Astrocyte (in vitro differentiated cells and primary cell): ENCODE results near the gene SUN3. TPM values are rescaled to one million over a fixed set of nuclear protein-coding genes. Genes with fewer than 3 reads are reported as not detected.

Experiments
- DNase-seq: peaks from one replicate; pipeline ENCODE4 v3.0.0-alpha.2; 2010; ENCODE audit warnings: low read depth
- FAIRE-seq: peaks from 2 replicates; lab custom pipeline; 2011; peaks lifted over from hg19 to GRCh38; lab: Jason Lieb, UNC
- H2AFZ ChIP-seq: 2 replicates; pipeline ENCODE4 v1.6.0; 2012; ENCODE audit warnings: low read depth, low read length, inconsistent platforms
- H3K27ac ChIP-seq: 2 replicates; pipeline ENCODE4 v1.5.1; 2011; ENCODE audit warnings: low read depth, low read length, inconsistent platforms
- H3K27me3 ChIP-seq: 2 replicates; pipeline ENCODE4 v1.6.0; 2011; ENCODE audit warnings: low read length, inconsistent platforms; ENCODE audit not compliant: insufficient read depth
- H3K36me3 ChIP-seq: 2 replicates; pipeline ENCODE4 v1.5.1; 2011; ENCODE audit warnings: low read length, inconsistent platforms; ENCODE audit not compliant: insufficient read depth
- H3K4me1 ChIP-seq: 2 replicates; pipeline ENCODE4 v1.5.1; 2011; ENCODE audit warnings: low read length, inconsistent platforms; ENCODE audit not compliant: insufficient read depth
- H3K4me2 ChIP-seq: 2 replicates; pipeline ENCODE4 v1.6.0; 2012; ENCODE audit warnings: low read length, inconsistent platforms
- H3K4me3 ChIP-seq: 2 replicates; pipeline ENCODE4 v1.5.1; 2011; ENCODE audit warnings: low read depth, mild to moderate bottlenecking, low read length, inconsistent platforms; ENCODE audit not compliant: insufficient read depth
- H3K79me2 ChIP-seq: 2 replicates; pipeline ENCODE4 v1.6.0; 2012; ENCODE audit warnings: mild to moderate bottlenecking, low read length, inconsistent platforms; ENCODE audit not compliant: insufficient read depth
- H3K9ac ChIP-seq: 2 replicates; pipeline ENCODE4 v1.6.0; 2012; ENCODE audit warnings: mild to moderate bottlenecking, low read length, inconsistent platforms
- H3K9me3 ChIP-seq: 2 replicates; pipeline ENCODE4 v1.5.1; 2012; ENCODE audit warnings: low read depth, mild to moderate bottlenecking, low read length, inconsistent platforms; ENCODE audit not compliant: insufficient read depth
- H4K20me1 ChIP-seq: 2 replicates; pipeline ENCODE4 v1.6.0; 2012; ENCODE audit warnings: low read length, inconsistent platforms; ENCODE audit not compliant: insufficient read depth
- H3K27ac Mint-ChIP-seq: one replicate; pipeline ENCODE4 v1.8.0; 2021; ENCODE audit warnings: mild to moderate bottlenecking, mixed read lengths; ENCODE audit not compliant: unreplicated experiment
- H3K27me3 Mint-ChIP-seq: one replicate; pipeline ENCODE4 v1.8.0; 2021; ENCODE audit warnings: low read depth, mixed read lengths; ENCODE audit not compliant: unreplicated experiment
- H3K36me3 Mint-ChIP-seq: one replicate; pipeline ENCODE4 v1.8.0; 2021; ENCODE audit warnings: low read depth, mixed read lengths; ENCODE audit not compliant: unreplicated experiment
- H3K4me1 Mint-ChIP-seq: one replicate; pipeline ENCODE4 v1.8.0; 2021; ENCODE audit warnings: low read depth, mixed read lengths; ENCODE audit not compliant: unreplicated experiment
- H3K4me3 Mint-ChIP-seq: one replicate; pipeline ENCODE4 v1.8.0; 2021; ENCODE audit warnings: mild to moderate bottlenecking, moderate library complexity, mixed read lengths; ENCODE audit not compliant: unreplicated experiment
- H3K9me3 Mint-ChIP-seq: one replicate; pipeline ENCODE4 v1.8.0; 2021; ENCODE audit warnings: mild to moderate bottlenecking, mixed read lengths; ENCODE audit not compliant: unreplicated experiment
- EZH2 ChIP-seq: IDR thresholded peaks from 2 replicates; pipeline ENCODE4 v1.6.1; 2012; ENCODE audit warnings: mild to moderate bottlenecking, low read length, inconsistent platforms; ENCODE audit not compliant: insufficient read depth
- total RNA-seq: library from RNA; stranded (reverse); gene quantifications from 2 replicates; pipeline ENCODE4 v1.2.1, GENCODE V29; 2021
- TF ChIP-seq, protein P1 (sequence below): IDR thresholded peaks from 2 replicates; pipeline ENCODE4 v1.5.1; 2011; ENCODE audit warnings: low read depth, mild to moderate bottlenecking, inconsistent platforms, low read length, moderate library complexity; ENCODE audit not compliant: insufficient read depth

SUN3 gene
- total RNA-seq, 1 donor from 2014 or later = not detected

DNA sequence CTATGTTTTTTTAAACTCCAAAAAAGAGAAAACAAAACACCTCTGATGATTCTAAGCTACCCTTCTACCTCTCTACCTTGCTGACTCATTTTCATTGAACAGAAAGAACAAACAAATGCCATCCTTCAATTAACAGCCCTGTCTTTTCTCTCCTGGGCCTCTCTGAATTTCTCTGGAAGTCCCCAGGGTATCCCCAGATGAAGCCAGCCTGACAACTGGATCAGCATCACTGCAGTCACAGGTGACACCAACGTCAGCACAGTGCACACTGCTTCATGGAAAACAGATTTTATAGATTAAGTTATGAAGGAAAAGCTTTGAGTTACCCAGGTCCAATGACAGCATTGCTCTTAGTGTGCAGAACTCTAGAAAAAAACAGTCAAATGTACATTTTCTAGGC is 55.2 kb downstream of the SUN3 start:
- peaks cover 10% of the 10 kb centered on the region for H3K79me2 ChIP-seq
- Mint-ChIP-seq H3K27ac (no peak overlapping the region), H3K27me3 (no peaks in the 10 kb centered on the region), H3K9me3 (no peaks in the 10 kb centered on the region), H3K4me1 (peaks cover 10% of the 10 kb centered on the region), H3K36me3 (peaks cover 11% of the 10 kb centered on the region), H3K4me3 (no peak overlapping the region)
- TF ChIP-seq, protein P1, sequence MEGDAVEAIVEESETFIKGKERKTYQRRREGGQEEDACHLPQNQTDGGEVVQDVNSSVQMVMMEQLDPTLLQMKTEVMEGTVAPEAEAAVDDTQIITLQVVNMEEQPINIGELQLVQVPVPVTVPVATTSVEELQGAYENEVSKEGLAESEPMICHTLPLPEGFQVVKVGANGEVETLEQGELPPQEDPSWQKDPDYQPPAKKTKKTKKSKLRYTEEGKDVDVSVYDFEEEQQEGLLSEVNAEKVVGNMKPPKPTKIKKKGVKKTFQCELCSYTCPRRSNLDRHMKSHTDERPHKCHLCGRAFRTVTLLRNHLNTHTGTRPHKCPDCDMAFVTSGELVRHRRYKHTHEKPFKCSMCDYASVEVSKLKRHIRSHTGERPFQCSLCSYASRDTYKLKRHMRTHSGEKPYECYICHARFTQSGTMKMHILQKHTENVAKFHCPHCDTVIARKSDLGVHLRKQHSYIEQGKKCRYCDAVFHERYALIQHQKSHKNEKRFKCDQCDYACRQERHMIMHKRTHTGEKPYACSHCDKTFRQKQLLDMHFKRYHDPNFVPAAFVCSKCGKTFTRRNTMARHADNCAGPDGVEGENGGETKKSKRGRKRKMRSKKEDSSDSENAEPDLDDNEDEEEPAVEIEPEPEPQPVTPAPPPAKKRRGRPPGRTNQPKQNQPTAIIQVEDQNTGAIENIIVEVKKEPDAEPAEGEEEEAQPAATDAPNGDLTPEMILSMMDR = no peak
- TF ChIP-seq EZH2 = no peak
- peaks cover 48% of the 10 kb centered on the region for H3K36me3 ChIP-seq
- H3K9me3 ChIP-seq = no peaks in the 10 kb centered on the region
- H2AFZ ChIP-seq = no peak overlapping the region
- peaks cover 7% of the 10 kb centered on the region for H3K4me1 ChIP-seq
- H4K20me1 ChIP-seq = no peaks in the 10 kb centered on the region
- H3K4me3 ChIP-seq = no peak overlapping the region
- H3K27ac ChIP-seq = no peak overlapping the region
- H3K9ac ChIP-seq = no peak overlapping the region
- no peaks in the 10 kb centered on the region for H3K27me3 ChIP-seq
- no peak for FAIRE-seq
- no peak overlapping the region for H3K4me2 ChIP-seq
- DNase-seq = no peak

DNA sequence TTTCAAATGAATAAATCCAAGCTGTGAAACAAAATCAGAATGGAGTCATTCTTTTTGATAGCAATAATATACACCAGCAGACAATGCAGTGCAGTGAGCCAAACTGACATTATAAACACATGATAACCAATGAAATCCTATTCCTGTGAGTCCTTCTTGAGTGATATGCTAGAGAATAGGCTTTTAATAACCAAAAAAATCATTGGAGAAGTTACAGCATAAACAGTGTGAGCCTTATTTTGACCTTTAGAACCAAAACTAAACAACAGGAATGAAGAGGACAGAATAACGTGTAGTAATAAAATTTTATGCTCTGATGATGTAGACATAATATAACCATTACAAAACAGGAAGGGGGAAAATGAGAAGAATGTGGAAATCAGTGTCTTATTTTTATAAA is 58.1 kb downstream of the SUN3 start:
- peaks cover 3% of the 10 kb centered on the region for H4K20me1 ChIP-seq
- no peaks in the 10 kb centered on the region for H3K79me2 ChIP-seq
- no peak overlapping the region for H3K27ac ChIP-seq
- H3K4me3 ChIP-seq = no peak overlapping the region
- Mint-ChIP-seq H3K27ac (no peak overlapping the region), H3K36me3 (peaks cover 17% of the 10 kb centered on the region), H3K9me3 (no peaks in the 10 kb centered on the region), H3K4me1 (peaks cover 5% of the 10 kb centered on the region), H3K4me3 (no peak overlapping the region), H3K27me3 (no peaks in the 10 kb centered on the region)
- no peaks in the 10 kb centered on the region for H3K27me3 ChIP-seq
- H3K4me2 ChIP-seq = no peak overlapping the region
- no peaks in the 10 kb centered on the region for H3K4me1 ChIP-seq
- DNase-seq (no peak), FAIRE-seq (no peak)
- no peak overlapping the region for H2AFZ ChIP-seq
- no peak overlapping the region for H3K9ac ChIP-seq
- H3K9me3 ChIP-seq = no peaks in the 10 kb centered on the region
- TF ChIP-seq, protein P1 = no peak
- TF ChIP-seq EZH2 = no peak
- H3K36me3 ChIP-seq = peaks cover 52% of the 10 kb centered on the region

DNA sequence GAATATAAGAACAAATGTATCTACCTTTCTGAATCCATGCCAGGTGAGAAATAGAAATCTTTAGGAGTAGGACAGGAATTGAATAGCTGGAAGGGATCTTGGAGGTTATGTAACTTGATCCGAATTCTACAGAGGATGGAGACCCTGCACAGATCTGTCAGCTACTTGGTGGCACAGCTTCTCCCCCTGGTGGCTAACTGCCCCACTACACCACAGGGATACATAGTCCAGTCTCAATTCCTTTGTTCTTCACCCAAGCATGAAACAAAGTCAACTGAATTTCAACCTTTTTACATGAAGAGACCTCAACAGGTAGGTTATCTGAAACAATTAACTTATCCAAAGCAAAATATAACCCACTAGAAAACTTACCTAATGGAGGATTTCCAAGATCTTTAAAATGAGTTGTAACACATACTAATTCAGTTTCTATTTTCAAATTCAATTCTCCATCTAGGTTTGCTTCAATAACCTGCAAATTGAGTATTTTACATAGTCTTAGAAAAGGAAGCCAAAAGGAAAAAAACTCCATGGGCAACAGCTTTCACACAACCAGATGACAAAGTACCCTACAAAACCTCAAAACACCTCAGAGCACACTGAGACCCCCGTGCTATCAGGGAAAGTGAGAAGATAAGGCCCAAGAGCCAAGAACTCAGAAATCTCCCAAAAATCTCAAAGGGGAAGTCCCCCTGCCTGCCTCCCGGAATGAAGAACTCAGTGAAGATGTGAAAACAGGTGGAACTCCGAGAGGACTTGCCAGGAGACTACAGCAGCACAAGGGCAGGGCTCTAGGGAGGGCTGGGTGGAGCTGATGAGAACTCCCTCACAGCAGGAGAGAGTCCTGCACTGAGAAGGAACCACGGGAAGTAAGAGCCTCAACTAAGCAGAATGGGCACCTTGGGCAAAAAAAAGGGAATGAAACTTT is 59.8 kb downstream of the SUN3 start:
- Histone ChIP-seq H3K79me2 (no peaks in the 10 kb centered on the region), H2AFZ (no peak overlapping the region), H3K27ac (no peak overlapping the region), H3K4me1 (no peaks in the 10 kb centered on the region), H3K4me2 (no peak overlapping the region), H3K36me3 (peaks cover 52% of the 10 kb centered on the region), H3K9me3 (no peaks in the 10 kb centered on the region), H3K4me3 (no peak overlapping the region), H4K20me1 (peaks cover 3% of the 10 kb centered on the region), H3K9ac (peak overlapping the region; percentile 29), H3K27me3 (no peaks in the 10 kb centered on the region)
- H3K36me3 Mint-ChIP-seq = peaks cover 30% of the 10 kb centered on the region
- no peak overlapping the region for H3K4me3 Mint-ChIP-seq
- H3K4me1 Mint-ChIP-seq = peaks cover 5% of the 10 kb centered on the region
- TF ChIP-seq, protein P1 = peak; percentile 98
- TF ChIP-seq EZH2 = no peak
- no peaks in the 10 kb centered on the region for H3K27me3 Mint-ChIP-seq
- FAIRE-seq (peak; percentile 74), DNase-seq (peak; percentile 45)
- peak overlapping the region; percentile 28 for H3K27ac Mint-ChIP-seq
- H3K9me3 Mint-ChIP-seq = no peaks in the 10 kb centered on the region
